Mesothelial cell of epicardium (in vitro differentiated cells): ENCODE results near the gene ANKS1A. TPM values are rescaled to one million over a fixed set of nuclear protein-coding genes. Genes with fewer than 3 reads are reported as not detected.
"Not testable (repeated sequence)": the region's sequence is repeated elsewhere in the genome, so short reads cannot be mapped to it uniquely, and the experiment has no call there.

ENCODE experiments used
- DNase-seq, 2 experiments: peaks; one replicate each; pipeline ENCODE4 v3.0.0; 2021; ENCODE audit warnings: low spot score in 2 of 2; ENCODE audit not compliant: unreplicated experiment in 2 of 2
- H3K27ac Mint-ChIP-seq: 2 replicates; pipeline ENCODE4 v1.8.0; 2021; ENCODE audit warnings: mixed read lengths
- H3K27me3 Mint-ChIP-seq: 2 replicates; pipeline ENCODE4 v1.8.0; 2021; ENCODE audit warnings: low read depth, mixed read lengths
- H3K36me3 Mint-ChIP-seq: 2 replicates; pipeline ENCODE4 v1.8.0; 2021; ENCODE audit warnings: mixed read lengths
- H3K4me1 Mint-ChIP-seq: 2 replicates; pipeline ENCODE4 v1.8.0; 2021; ENCODE audit warnings: mixed read lengths
- H3K4me3 Mint-ChIP-seq: 2 replicates; pipeline ENCODE4 v1.8.0; 2021; ENCODE audit warnings: mild to moderate bottlenecking, moderate library complexity, mixed read lengths
- H3K9me3 Mint-ChIP-seq: 2 replicates; pipeline ENCODE4 v1.8.0; 2021; ENCODE audit warnings: mixed read lengths
- CTCF ChIP-seq: fragments of 200-600 bp; sonication (generic); IDR thresholded peaks from one replicate; pipeline ENCODE4 v1.5.0; 2021; ENCODE audit warnings: antibody characterized with exemption; ENCODE audit not compliant: unreplicated experiment
- total RNA-seq: library from RNA; stranded (reverse); gene quantifications from 3 replicates; pipeline ENCODE4 v1.2.1, GENCODE V29; 2021

The ANKS1A gene
- total RNA-seq, 1 donor from 2014 or later = 30.6 TPM

- Mint-ChIP-seq H3K27ac (no peak overlapping the region), H3K36me3 (peaks cover 19% of the 10 kb centered on the region)
- no peak for TF ChIP-seq CTCF
These were observed 12.6 kb upstream of the ANKS1A start for GRCh38 chr6:34876472-34876871.

DNA sequence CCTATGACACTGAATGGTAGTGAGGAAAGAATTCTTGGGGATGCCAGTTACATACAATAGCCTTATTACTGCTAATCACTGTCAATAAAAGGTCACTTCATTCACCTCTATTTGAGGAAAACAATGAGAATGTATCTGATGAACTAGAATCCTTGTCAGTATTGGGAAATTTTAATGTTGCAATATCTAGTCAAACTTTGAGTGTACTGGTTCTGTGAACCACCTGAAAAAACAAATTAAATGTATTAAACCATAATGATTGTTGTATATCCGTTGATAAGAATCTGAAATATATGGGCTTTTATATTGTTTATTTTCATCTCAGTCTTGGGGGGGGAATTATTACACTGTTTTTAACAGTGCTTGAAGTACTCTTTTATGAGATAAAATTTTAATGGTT lies 11.8 kb upstream of the ANKS1A start:
- Mint-ChIP-seq H3K27me3 (no peaks in the 10 kb centered on the region), H3K36me3 (peaks cover 17% of the 10 kb centered on the region), H3K9me3 (no peaks in the 10 kb centered on the region), H3K4me1 (no peaks in the 10 kb centered on the region), H3K27ac (no peak overlapping the region), H3K4me3 (no peak overlapping the region)
- no peak for DNase-seq
- no peak for TF ChIP-seq CTCF

More at GRCh38 chr6:34876472-34876871, 12.6 kb upstream of the ANKS1A start:
- H3K4me1 Mint-ChIP-seq = no peaks in the 10 kb centered on the region
- no peak for DNase-seq
- H3K9me3 Mint-ChIP-seq = no peaks in the 10 kb centered on the region
- H3K27me3 Mint-ChIP-seq = no peaks in the 10 kb centered on the region
- H3K4me3 Mint-ChIP-seq = no peak overlapping the region

GRCh38 chr6:34877869-34878485 lies 11.1 kb upstream of the ANKS1A start:
- no peaks in the 10 kb centered on the region for H3K4me1 Mint-ChIP-seq
- H3K27me3 Mint-ChIP-seq = no peaks in the 10 kb centered on the region
- no peak overlapping the region for H3K4me3 Mint-ChIP-seq
- DNase-seq = no peak
- H3K9me3 Mint-ChIP-seq = no peaks in the 10 kb centered on the region
- H3K27ac Mint-ChIP-seq = no peak overlapping the region
- peaks cover 19% of the 10 kb centered on the region for H3K36me3 Mint-ChIP-seq
- no peak for TF ChIP-seq CTCF

DNA sequence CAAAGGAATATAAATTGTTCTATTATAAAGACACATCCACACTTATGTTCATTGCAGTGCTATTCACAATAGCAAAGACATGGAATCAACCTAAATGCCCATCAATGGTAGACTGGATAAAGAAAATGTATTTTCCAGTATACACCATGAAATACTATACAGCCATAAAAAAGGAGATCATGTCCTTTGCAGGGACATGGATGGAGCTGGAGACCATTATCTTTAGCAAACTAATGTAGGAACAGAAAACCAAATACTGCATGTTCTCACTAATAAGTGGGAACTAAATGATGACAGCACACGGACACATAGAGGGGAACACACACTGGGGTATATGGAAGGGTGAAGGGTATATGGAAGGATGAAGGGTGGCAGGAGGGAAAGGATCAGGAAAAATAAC lies 5.0 kb upstream of the ANKS1A start:
- H3K9me3 Mint-ChIP-seq, DNase-seq, H3K27me3 Mint-ChIP-seq, H3K27ac Mint-ChIP-seq, H3K4me3 Mint-ChIP-seq: not testable (repeated sequence)
- peaks cover 14% of the 10 kb centered on the region for H3K4me1 Mint-ChIP-seq
- H3K36me3 Mint-ChIP-seq = peaks cover 14% of the 10 kb centered on the region

DNA sequence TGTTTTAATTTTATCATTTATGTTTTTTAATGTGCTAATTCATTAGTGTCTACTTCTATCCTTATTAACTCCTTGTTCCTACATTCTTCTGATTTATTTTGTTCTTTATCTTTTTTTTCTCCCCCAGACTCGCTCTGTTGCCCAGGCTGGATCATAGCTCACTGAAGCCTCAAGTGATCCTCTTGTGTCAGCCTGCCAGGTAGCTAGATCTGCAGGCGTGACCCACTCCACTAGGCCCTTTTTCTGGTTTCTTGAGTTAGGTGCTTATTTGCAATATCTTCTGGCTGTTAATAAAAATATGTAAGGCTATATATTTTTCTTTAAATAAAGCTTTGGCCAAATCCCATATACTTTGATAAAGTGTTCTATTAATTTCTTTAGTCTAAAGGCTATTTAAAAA lies 4.1 kb upstream of the ANKS1A start:
- Mint-ChIP-seq H3K27ac (peak overlapping the region; percentile 26), H3K36me3 (peaks cover 12% of the 10 kb centered on the region), H3K4me1 (peaks cover 16% of the 10 kb centered on the region), H3K9me3 (no peaks in the 10 kb centered on the region), H3K4me3 (peak overlapping the region; percentile 33), H3K27me3 (no peaks in the 10 kb centered on the region)
- no peak for DNase-seq
- no peak for TF ChIP-seq CTCF

- not testable (repeated sequence) for H3K9me3 Mint-ChIP-seq, H3K27me3 Mint-ChIP-seq, DNase-seq, H3K27ac Mint-ChIP-seq
- Mint-ChIP-seq H3K36me3 (peaks cover 10% of the 10 kb centered on the region), H3K4me3 (peak overlapping the region; percentile 33), H3K4me1 (peaks cover 22% of the 10 kb centered on the region)
These were observed 3.2 kb upstream of the ANKS1A start for GRCh38 chr6:34885837-34886236.
